AG09309 (cell line): ENCODE results near the gene ATP1A2.
A peak's percentile ranks its signal among the peaks of the same experiment; 100 is the strongest.

Source experiments
- DNase-seq: peaks from one replicate; pipeline ENCODE4 v3.0.0-alpha.2; 2010; ENCODE audit warnings: low read depth
- H3K4me3 ChIP-seq: 2 replicates; pipeline ENCODE4 v1.5.1; 2011; ENCODE audit warnings: mild to moderate bottlenecking, low read depth, low read length, moderate library complexity; ENCODE audit not compliant: control insufficient read depth
- TF ChIP-seq, protein P1 (sequence below): IDR thresholded peaks from 2 replicates; pipeline ENCODE4 v1.5.1; 2011; ENCODE audit warnings: mild to moderate bottlenecking, low read depth, low read length, inconsistent platforms; ENCODE audit not compliant: insufficient read depth, control insufficient read depth; ENCODE audit errors: missing control alignments

The ATP1A2 gene

DNA sequence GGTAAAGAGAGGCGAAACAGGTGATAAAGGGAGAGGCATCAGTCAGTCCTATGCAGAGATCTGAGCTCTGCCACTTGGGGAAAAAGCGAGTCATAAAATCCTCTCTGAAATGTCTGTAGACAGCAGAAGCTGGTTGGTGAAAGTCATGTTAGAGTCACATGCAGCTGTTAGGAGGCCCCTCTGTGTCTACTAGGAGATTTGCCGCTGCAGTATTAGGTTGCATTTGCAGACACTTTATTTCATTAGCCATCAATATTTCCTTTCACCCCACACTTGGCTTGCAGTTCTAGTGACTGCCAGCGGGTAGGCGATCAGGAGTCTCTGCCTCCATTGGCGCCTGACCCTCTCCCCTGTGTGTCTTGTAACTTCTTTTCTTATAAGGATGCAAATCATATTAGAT is 52.0 kb downstream of the ATP1A2 start:
- no peak for DNase-seq
- TF ChIP-seq, protein P1, sequence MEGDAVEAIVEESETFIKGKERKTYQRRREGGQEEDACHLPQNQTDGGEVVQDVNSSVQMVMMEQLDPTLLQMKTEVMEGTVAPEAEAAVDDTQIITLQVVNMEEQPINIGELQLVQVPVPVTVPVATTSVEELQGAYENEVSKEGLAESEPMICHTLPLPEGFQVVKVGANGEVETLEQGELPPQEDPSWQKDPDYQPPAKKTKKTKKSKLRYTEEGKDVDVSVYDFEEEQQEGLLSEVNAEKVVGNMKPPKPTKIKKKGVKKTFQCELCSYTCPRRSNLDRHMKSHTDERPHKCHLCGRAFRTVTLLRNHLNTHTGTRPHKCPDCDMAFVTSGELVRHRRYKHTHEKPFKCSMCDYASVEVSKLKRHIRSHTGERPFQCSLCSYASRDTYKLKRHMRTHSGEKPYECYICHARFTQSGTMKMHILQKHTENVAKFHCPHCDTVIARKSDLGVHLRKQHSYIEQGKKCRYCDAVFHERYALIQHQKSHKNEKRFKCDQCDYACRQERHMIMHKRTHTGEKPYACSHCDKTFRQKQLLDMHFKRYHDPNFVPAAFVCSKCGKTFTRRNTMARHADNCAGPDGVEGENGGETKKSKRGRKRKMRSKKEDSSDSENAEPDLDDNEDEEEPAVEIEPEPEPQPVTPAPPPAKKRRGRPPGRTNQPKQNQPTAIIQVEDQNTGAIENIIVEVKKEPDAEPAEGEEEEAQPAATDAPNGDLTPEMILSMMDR = no peak

DNA sequence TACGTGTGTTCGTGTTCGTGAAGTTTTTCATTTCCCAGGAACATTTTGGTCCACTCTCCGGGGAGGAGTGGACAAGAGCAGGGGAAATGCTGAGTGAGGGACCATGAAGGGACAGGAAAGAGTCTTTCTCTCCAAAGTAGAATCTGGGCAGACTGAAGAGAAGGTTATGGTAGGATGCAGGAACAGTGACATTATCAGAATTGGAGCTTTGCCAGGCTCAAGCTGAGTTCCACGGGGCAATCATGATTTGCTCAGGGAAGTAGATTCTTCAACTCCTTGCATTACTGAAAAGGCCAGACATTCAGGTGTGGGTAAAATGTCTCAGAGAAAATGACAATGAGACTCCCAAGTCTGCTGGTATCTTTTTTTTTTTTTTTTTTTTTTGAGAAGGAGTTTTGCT is 52.5 kb downstream of the ATP1A2 start:
- no peak for DNase-seq
- no peak overlapping the region for H3K4me3 ChIP-seq
- TF ChIP-seq, protein P1 = no peak

More for the DNA sequence above, 52.0 kb downstream of the ATP1A2 start:
- H3K4me3 ChIP-seq = no peak overlapping the region

DNA sequence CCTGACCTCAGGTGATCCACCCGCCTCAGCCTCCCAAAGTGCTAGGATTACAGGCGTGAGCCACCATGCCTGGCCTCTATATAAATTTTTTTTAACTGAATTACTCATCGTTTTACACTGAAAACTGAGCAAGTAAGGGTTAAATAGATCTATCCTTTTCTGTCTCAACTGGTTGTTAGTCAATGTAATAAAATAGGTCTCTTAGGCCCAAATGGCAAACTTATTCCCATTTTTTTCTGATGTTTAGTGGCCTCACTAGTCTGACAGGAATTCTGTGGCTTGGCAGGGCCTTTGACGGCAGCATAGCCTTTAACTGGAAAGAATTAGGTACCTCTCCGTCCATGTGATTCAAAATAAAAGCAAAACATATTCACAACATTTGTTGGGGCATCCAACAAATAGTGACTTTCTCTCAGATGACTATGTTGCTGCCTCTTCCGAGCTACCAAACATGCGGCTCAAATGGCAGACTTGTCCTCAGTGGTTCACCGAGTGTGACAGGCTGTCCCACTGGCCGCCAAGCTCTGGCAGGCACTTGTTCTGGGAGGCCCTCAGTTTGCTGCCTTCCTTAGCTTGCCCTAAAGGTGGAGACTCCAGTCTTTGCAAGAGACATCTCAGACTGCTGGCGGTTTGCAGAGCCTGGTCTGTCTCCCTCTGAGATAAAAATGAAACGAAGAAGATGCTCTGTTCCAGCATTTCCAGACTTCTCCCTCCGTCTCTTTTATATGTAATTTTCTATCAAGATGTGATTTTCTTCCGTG is 53.2 kb downstream of the ATP1A2 start:
- DNase-seq = no peak
- no peak overlapping the region for H3K4me3 ChIP-seq
- TF ChIP-seq, protein P1 = peak; percentile 21

DNA sequence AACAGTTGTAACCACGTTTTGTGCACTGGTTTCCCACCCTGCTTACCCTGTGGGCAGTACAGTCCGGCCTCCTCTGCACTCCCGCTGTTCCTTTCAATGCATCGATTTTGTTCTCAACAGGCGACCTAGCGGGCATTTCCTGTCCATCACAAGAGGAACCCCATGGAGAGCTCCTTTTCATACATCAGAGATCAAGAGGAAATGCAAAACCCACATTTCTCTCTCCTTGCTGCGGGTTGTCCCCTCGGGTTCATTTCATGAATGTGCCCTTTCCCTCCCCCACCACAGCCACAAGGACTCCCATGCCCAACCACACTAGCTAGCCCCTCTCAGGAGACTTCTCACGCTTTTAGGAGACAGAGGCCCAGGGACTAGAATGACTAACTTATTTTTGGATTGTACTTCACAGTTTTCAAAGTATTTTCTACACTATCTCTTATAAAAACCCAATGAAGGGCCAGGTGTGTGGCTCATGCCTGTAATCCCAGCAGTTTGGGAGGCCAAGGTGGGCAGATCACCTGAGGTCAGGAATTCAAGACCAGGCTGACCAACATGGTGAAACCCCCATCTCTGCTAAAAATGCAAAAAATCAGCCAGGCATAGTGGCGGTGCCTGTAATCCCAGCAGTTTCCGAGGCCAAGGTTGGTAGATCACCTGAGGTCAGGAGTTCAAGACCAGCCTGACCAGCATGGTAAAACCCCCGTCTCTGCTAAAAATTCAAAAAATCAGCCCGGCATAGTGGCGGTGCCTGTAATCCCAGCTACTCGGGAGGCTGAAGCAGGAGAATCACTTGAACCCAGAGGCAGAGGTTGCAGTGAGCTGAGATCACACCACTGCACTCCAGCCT is 54.2 kb downstream of the ATP1A2 start:
- no peak overlapping the region for H3K4me3 ChIP-seq
- TF ChIP-seq, protein P1 = no peak
- DNase-seq = no peak

DNA sequence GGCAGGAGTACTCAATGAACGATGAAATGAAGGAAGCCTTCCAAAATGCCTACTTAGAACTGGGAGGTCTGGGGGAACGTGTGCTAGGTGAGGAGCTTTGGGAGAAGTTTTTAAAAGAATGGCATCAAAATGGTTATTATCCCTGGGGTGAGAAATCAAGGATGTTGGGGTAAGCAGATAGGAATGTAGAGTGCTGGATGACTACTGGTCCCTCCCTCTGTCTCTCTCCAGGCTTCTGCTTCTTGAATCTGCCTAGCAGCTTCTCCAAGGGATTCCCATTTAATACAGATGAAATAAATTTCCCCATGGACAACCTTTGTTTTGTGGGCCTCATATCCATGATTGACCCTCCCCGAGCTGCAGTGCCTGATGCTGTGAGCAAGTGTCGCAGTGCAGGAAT is 55.8 kb downstream of the ATP1A2 start:
- DNase-seq = no peak
- TF ChIP-seq, protein P1 = no peak
- H3K4me3 ChIP-seq = no peak overlapping the region

DNA sequence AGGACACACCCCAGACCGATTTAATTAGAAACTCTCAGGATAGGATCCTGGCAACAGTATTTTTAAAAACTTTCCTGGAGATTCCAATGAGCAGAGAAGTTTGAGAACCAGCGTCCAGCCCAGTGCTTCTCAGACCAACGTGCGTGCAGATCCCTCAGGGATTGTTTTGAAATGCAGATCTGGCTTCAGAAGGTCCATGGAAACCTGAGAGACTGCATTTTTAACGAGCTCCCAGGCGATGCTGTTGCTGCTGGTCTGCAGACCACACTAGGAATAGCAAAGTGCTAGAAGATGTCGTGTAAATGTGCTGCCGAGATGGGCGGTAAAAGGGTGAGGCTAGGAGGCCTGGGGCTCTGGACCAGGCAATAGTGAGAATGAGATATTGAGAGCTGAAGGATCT is 56.4 kb downstream of the ATP1A2 start:
- H3K4me3 ChIP-seq = no peak overlapping the region
- TF ChIP-seq, protein P1 = no peak
- no peak for DNase-seq
